ENCODE measurements around the gene GMIP. TPM values are rescaled to one million over a fixed set of nuclear protein-coding genes. Genes with fewer than 3 reads are reported as not detected.

The GMIP gene
- total RNA-seq, 2 donors from 2014 or later: 5.8 to 7.5 TPM

DNA sequence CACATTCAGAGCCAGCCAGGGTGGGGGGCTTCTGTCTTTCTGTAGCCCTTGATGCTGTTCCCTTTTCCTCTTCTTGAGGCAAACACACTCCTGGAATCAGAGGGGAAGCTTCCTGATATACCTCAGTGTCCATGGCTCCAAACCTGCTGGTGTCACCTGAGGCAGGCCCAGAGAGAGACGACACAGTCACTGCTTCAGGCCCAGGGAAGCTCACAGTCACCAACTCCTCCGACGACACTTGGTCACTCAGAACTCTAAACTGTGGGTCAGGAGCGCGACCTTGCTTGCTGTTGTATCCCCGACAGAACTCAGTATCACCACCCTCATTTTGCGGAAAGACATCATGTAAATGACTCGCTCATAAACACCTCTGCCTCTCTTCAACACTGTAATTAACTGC lies 18.9 kb upstream of the GMIP start:
- ATAC-seq: no peak
- intact Hi-C loops (cut with DNase I): no loop called here

GRCh38 chr19:19661675-19662251 lies 18.3 kb upstream of the GMIP start:
- intact Hi-C loops (cut with DNase I): no loop called here
- DNase-seq: no peak
- ATAC-seq: no peak

More for the DNA sequence above, 18.9 kb upstream of the GMIP start:
- DNase-seq: no peak

- ATAC-seq (no peak), DNase-seq (no peak)
- intact Hi-C loops (cut with DNase I): no loop called here
Measured at GRCh38 chr19:19661141-19661674, 17.8 kb upstream of the GMIP start.

- ATAC-seq (no peak), DNase-seq (no peak)
- intact Hi-C loops (cut with DNase I): no loop called here
Measured at GRCh38 chr19:19659646-19660245, 16.3 kb upstream of the GMIP start.

DNA sequence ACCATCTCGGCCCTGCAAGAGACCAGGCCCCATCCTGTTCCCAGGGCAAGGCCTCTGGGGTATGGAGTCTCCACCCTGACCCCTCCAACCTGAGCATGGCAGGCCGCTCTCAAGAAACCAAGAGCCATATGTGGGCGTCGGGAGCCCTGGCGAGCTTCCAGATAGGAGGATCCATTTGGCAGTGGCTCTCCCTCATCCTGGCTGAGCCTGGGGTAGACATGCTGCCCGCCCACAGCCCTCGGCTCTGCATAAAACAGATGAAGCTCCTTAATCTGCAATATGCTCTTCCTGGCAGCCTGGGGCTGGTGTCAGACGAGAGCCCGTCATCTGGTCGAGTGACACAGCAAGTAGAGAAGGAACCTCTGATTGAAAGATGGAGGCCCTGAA lies 13.9 kb upstream of the GMIP start:
- intact Hi-C loops (cut with DNase I): no loop called here

GRCh38 chr19:19656451-19657396 lies 13.3 kb upstream of the GMIP start:
- intact Hi-C loops (cut with DNase I): no loop called here
- no peak for DNase-seq
- no peak for ATAC-seq

More for the DNA sequence above, 13.9 kb upstream of the GMIP start:
- no peak for ATAC-seq
- no peak for DNase-seq

GRCh38 chr19:19655641-19656343 lies 12.3 kb upstream of the GMIP start:
- ATAC-seq: no peak
- intact Hi-C loops (cut with DNase I): no loop called here

DNA sequence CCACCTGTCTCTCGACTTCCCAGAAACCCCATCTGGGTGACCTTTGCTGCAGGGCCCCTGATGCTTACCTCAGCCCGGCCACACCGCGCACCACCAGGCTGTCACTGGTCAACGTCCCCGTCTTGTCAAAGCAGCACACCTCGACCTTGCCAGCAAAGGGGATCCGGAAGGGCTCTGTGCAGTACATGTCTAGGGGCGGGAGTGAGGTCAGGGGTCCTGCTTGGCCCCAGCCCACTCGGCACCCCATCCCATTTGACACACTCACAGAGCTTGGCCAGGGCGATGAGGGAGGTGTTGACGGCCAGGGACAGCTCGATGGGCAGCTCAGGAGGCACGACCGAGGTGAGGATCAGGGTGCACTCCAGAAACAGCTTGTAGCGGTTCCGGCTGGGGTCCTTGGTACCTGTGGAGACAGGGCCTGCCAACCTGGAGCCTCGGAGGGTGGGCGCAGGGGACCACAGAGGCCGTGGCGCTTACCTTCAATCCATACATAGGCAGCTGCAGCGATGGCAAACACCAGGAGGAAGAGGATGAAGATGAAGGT lies 11.7 kb upstream of the GMIP start:
- ATAC-seq: no peak
- DNase-seq: no peak
- intact Hi-C loops (cut with DNase I): no loop called here

More at GRCh38 chr19:19655641-19656343, 12.3 kb upstream of the GMIP start:
- DNase-seq: no peak

DNA sequence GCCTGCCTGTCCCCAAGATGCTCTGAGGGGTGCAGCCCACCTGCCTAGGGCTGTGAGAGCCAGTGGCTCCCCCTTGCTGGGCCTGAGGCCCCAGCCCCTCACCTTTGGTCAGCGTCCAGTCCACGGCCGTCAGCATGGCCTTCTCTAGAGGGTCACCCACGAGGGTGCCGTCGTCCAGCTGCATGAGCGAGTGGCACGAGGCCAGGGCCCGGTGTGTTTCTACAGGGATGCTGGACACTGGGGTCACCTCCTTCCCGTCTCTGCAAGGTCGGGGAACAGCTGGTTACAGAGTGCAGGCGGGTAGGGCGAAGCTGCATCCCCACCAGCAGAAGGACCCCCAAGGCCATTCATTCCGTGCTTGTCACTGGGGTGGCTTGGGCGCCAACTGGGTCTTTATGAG lies 11.0 kb upstream of the GMIP start:
- no peak for DNase-seq
- ATAC-seq: no peak
- intact Hi-C loops (cut with DNase I): no loop called here

GRCh38 chr19:19653597-19654147 lies 10.2 kb upstream of the GMIP start:
- no peak for DNase-seq
- intact Hi-C loops (cut with DNase I): no loop called here

GRCh38 chr19:19652482-19653295 lies 9.2 kb upstream of the GMIP start:
- intact Hi-C loops (cut with DNase I): no loop called here
- no peak for ATAC-seq
- DNase-seq: no peak

More at GRCh38 chr19:19653597-19654147, 10.2 kb upstream of the GMIP start:
- ATAC-seq: no peak

GRCh38 chr19:19651076-19651475 lies 7.6 kb upstream of the GMIP start:
- ATAC-seq: peak; percentile 64 to 81
- peak; percentile 62 for DNase-seq
- intact Hi-C loops (cut with DNase I): no loop called here

- intact Hi-C loops (cut with DNase I): no loop called here
- no peak for ATAC-seq
- no peak for DNase-seq
Measured at GRCh38 chr19:19650331-19650730, 6.9 kb upstream of the GMIP start.

- ATAC-seq: no peak
- DNase-seq: no peak
- intact Hi-C loops (cut with DNase I): loop anchor here in 1 of 2 donors (5.0 kb wide), 1 partner anchor 117 kb away; no protein-coding TSS in a partner anchor
Measured at GRCh38 chr19:19649580-19649995, 6.1 kb upstream of the GMIP start.

DNA sequence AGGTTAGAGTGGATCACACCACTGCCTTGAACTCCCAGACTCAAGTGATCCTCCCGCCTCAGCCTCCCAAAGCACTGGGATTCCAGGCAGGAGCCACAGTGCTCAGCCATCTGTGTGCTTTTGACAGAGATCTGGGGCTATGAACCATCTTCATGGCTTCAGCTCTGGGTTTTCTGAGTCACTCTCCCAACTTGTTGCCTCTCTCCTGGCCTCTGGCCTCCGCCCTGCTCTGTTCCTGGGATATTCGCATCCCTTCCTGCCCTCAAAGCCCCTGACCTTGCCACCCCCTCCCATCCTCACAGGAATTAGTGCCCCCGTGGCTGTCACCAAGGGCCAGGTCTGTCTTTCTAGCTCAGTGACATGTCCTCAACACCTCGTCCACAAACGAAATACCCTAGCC lies 5.7 kb upstream of the GMIP start:
- no peak for ATAC-seq
- DNase-seq: no peak
- intact Hi-C loops (cut with DNase I): loop anchor here in 1 of 2 donors (5.0 kb wide), 1 partner anchor 117 kb away; no protein-coding TSS in a partner anchor

DNA sequence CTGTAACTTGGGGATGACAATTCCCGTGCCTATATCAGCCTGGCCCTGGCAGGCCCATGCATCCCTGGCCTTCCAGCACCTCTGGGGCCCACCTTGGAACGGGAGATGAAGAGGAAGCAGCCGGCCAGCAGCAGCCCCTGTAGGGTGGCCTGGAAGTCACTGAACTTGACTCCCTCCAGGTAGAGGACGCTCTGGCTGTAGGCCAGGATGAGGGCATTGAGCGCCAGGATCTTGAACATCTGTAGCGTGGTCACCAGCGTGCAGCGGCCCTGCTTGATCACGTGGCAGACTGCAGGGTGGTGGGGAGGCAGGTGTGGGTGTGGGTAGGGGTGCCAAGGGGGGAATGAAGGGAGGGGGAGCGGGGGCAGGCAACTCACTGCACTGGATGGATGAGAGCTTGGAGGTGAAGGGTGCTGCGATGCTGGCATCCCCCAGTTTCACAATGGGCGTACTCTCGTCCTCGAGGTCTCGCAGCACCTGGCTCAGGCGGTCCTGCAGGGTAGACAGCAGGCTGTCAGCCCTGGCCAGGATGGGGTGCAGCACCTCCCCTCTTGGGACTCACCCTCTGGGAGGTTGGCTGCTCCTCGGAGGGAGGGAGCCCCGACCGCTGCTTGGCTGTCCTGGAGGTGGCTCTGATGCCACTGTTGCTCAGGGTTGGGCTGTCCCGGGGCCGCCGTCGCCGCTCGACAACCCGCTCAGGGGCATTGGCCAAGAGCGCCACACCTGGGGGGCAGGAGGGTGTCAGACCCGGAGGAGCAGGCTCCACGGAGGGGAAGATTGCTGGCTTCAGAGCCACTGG lies 3.8 kb upstream of the GMIP start:
- ATAC-seq: no peak
- DNase-seq: no peak
- intact Hi-C loops (cut with DNase I): loop anchor here in 1 of 2 donors (5.0 kb wide), 1 partner anchor 115 kb away; no protein-coding TSS in a partner anchor
